NB4 (cell line): ENCODE measurements around the gene SEMA3F.

ENCODE experiments used
- DNase-seq: peaks from one replicate; pipeline ENCODE4 v3.0.0; 2010; ENCODE audit warnings: low read depth
- H3K4me3 ChIP-seq: one replicate; pipeline ENCODE4 v1.5.1; 2011; ENCODE audit warnings: mild to moderate bottlenecking, low read depth, low read length, moderate library complexity
- MYC ChIP-seq: IDR thresholded peaks from 2 replicates; pipeline ENCODE4 v1.6.1; 2011; ENCODE audit warnings: low read depth, low read length
- POLR2A ChIP-seq: IDR thresholded peaks from 2 replicates; pipeline ENCODE4 v1.6.1; 2011; ENCODE audit warnings: mild to moderate bottlenecking; ENCODE audit not compliant: insufficient read length; ENCODE audit errors: extremely low read depth
- TF ChIP-seq, protein P1 (sequence below): IDR thresholded peaks from one replicate; pipeline ENCODE4 v1.5.1; 2012; ENCODE audit warnings: low read depth, low read length
- TF ChIP-seq, protein P2 (sequence below): IDR thresholded peaks from 2 replicates; pipeline ENCODE4 v1.6.1; 2011; ENCODE audit warnings: low read depth, low read length

Gene SEMA3F

GRCh38 chr3:50203809-50204803 lies 49.0 kb downstream of the SEMA3F start:
- no peak for TF ChIP-seq POLR2A
- DNase-seq, result no peak
- H3K4me3 ChIP-seq, result no peak overlapping the region

- no peak within 1 kb of the TSS for H3K4me3 ChIP-seq
- DNase-seq, result peak; percentile 38
- TF ChIP-seq POLR2A, result no peak
- no peak for TF ChIP-seq MYC
These were observed 49.8 kb downstream of the SEMA3F start, which contains the start of gene SLC38A3 for GRCh38 chr3:50204804-50205412. Gene SLC38A3 (plus strand): TSS chr3:50205271. CDS start chr3:50214200, 8,929 bp downstream.

- TF ChIP-seq, protein P1, sequence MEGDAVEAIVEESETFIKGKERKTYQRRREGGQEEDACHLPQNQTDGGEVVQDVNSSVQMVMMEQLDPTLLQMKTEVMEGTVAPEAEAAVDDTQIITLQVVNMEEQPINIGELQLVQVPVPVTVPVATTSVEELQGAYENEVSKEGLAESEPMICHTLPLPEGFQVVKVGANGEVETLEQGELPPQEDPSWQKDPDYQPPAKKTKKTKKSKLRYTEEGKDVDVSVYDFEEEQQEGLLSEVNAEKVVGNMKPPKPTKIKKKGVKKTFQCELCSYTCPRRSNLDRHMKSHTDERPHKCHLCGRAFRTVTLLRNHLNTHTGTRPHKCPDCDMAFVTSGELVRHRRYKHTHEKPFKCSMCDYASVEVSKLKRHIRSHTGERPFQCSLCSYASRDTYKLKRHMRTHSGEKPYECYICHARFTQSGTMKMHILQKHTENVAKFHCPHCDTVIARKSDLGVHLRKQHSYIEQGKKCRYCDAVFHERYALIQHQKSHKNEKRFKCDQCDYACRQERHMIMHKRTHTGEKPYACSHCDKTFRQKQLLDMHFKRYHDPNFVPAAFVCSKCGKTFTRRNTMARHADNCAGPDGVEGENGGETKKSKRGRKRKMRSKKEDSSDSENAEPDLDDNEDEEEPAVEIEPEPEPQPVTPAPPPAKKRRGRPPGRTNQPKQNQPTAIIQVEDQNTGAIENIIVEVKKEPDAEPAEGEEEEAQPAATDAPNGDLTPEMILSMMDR, result no peak
- TF ChIP-seq, protein P2, sequence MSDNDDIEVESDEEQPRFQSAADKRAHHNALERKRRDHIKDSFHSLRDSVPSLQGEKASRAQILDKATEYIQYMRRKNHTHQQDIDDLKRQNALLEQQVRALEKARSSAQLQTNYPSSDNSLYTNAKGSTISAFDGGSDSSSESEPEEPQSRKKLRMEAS, result no peak
- TF ChIP-seq MYC (no peak), POLR2A (no peak)
- no peak overlapping the region for H3K4me3 ChIP-seq
- DNase-seq, result peak; percentile 61
These were observed 50.5 kb downstream of the SEMA3F start for GRCh38 chr3:50205413-50206276.

- DNase-seq, result no peak
- TF ChIP-seq, protein P1, result no peak
- TF ChIP-seq POLR2A, result no peak
- no peak overlapping the region for H3K4me3 ChIP-seq
These were observed 52.4 kb downstream of the SEMA3F start for GRCh38 chr3:50207359-50208042.

GRCh38 chr3:50208677-50209344 lies 53.7 kb downstream of the SEMA3F start:
- H3K4me3 ChIP-seq, result no peak overlapping the region
- DNase-seq, result no peak

DNA sequence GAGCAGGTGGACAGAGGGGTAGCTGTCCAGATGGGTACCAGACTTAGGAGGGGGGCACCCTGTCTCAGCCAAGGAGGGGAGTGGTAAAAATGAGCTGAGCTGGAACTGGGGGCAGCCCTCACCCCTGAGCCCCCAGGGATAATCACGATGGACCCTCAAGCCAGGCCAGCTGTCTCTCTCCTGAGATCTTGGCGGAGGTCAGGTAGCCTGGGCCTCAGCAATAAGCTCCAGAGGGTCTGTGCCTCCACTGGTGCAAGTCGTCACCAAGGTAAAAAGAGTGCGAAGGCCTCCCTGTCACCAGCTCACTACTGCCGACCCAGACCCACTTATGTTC lies 55.0 kb downstream of the SEMA3F start:
- no peak for TF ChIP-seq MYC
- no peak for TF ChIP-seq POLR2A
- TF ChIP-seq, protein P1, result no peak
- TF ChIP-seq, protein P2, result no peak
- H3K4me3 ChIP-seq, result no peak overlapping the region

More at GRCh38 chr3:50208677-50209344, 53.7 kb downstream of the SEMA3F start:
- TF ChIP-seq POLR2A, result no peak
- TF ChIP-seq, protein P2, result no peak

More for the DNA sequence above, 55.0 kb downstream of the SEMA3F start:
- no peak for DNase-seq
